Right forelimb (tissue), 1 donor: ENCODE data around the gene FLAD1.

Source experiments
- DNase-seq: peaks from one replicate; pipeline ENCODE4 v3.0.0-alpha.2; 2018

Gene FLAD1

GRCh38 chr1:155018617-155019348 is 35.6 kb downstream of the FLAD1 start:
- DNase-seq: no peak

GRCh38 chr1:155019377-155020245 is 36.5 kb downstream of the FLAD1 start:
- no peak for DNase-seq

- DNase-seq: no peak
These were observed 39.2 kb downstream of the FLAD1 start for GRCh38 chr1:155022136-155022926.

DNA sequence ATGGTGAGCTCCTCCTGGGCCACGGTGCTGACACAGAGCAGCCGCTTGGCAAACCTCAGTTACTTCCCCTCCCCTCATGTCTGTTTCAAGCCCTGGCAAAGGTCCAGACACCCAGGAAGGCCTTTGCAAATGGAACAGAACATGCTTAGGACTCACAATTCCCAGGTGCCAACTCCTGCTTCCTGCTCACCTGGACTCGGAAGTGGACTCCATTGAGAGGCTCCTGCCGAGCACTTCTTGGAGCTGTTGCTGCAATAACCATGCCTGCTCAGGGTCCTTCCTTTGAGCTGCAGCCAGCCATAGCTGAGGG is 39.7 kb downstream of the FLAD1 start:
- no peak for DNase-seq

GRCh38 chr1:155023627-155024026 is 40.5 kb downstream of the FLAD1 start:
- no peak for DNase-seq

- no peak for DNase-seq
These were observed 41.2 kb downstream of the FLAD1 start for GRCh38 chr1:155024315-155024714.

GRCh38 chr1:155026154-155026553 is 43.0 kb downstream of the FLAD1 start:
- DNase-seq: no peak

- DNase-seq: no peak
These were observed 43.4 kb downstream of the FLAD1 start for GRCh38 chr1:155026588-155026987.

DNA sequence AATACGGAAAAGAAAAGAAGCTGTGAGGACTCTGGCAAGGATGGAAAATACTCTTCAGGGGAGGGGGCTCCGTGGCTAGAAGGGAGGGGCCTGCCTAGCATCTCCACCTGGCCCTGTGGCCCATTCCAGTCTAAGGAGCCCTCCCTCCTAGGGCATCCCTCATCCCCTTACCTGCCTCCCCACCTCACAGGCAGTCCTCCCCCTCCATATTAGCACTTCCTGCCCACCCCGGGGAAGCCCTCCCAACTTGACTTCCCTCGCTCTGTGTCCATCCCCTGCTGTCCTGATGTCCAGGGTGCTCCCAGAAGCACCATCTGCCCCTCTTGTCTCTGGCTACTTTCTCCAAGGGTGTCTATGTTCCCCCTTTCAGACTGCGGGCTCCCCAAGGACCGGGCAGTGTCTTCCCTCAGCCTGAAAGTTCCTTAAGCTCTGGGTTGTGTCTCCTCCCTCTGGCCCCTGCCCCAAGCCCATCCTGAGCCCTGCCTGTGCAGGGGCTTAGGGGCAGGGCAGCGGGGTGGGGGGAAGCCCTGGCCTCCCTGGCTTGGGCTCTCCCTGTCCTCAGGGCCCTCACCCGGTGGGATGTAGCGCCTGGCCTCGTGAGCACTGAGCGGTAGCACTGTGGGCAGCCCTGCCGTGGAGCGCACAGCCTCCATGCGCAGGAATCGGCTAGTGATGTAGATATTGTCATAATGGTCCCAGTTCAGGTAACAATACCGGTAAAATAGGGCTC is 46.5 kb downstream of the FLAD1 start:
- DNase-seq: no peak

- no peak for DNase-seq
These were observed 47.2 kb downstream of the FLAD1 start for GRCh38 chr1:155030243-155030795.

DNA sequence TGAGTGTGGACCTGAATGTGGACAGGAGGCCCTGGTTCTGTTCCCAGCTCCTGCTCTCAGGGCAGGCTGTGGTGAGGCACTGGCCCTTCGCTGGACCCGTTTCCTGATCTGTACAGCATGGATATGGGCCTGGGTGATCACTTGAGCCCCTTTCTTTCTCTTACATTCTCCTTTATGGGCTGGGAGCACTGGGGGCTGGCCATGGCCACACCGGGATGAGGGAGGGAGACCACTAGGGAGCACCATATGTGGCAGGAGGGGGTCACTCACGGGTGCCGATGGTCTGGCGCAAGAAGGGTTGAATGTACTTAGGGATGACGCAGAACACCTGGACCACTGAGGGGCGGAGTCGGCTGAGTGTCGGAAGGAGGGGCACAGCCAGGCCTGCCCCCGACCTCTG is 47.8 kb downstream of the FLAD1 start:
- DNase-seq: no peak

DNA sequence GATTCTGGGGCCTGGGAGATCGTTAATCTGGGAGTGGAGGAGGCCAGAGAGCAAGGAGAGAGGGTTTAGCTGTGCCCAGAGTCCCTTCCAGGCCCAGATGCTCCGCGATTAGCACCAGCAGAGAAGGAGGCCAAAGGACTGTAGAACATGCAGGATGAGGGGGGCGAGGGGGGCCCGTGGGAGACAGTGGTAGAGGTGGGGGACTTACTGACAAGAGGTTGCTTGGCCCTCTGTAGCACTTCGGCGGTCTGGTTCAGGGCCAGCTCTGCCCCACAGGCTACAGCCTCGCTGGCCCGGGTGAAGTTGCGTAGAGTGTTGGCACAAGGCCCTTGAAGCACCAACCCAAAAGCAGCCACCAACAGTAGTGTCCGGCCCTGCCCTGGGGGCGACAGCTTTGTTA is 49.7 kb downstream of the FLAD1 start:
- no peak for DNase-seq

DNA sequence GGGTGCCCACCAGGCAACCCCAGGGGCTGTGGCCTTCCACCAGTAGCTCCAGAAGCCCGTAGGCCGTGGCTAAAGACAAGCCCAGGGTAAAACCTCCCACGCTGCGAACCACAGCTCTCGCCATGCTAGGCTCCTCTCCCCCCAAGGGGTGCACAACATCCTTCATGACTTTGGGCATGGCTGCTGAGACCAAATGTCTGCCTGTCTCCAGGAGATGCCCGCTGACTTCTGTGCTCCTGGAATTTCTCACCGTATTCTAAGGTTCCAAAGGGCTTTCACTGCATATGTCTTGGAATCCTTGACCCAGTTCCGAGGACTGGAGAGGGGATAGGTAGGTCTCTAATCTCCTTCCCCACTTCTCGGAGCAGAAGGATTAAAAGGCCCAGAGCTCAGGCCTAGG is 50.4 kb downstream of the FLAD1 start, which contains the start of the genes DCST1 and DCST2:
TSS of gene DCST1 (plus strand) at position 301 of the 400 bp plus-strand sequence. CDS start 213 bp downstream, outside the sequence.
TSS of gene DCST2 (minus strand) at position 258 of the 400 bp plus-strand sequence. CDS start at position 178, 80 bp downstream.
- DNase-seq: no peak

DNA sequence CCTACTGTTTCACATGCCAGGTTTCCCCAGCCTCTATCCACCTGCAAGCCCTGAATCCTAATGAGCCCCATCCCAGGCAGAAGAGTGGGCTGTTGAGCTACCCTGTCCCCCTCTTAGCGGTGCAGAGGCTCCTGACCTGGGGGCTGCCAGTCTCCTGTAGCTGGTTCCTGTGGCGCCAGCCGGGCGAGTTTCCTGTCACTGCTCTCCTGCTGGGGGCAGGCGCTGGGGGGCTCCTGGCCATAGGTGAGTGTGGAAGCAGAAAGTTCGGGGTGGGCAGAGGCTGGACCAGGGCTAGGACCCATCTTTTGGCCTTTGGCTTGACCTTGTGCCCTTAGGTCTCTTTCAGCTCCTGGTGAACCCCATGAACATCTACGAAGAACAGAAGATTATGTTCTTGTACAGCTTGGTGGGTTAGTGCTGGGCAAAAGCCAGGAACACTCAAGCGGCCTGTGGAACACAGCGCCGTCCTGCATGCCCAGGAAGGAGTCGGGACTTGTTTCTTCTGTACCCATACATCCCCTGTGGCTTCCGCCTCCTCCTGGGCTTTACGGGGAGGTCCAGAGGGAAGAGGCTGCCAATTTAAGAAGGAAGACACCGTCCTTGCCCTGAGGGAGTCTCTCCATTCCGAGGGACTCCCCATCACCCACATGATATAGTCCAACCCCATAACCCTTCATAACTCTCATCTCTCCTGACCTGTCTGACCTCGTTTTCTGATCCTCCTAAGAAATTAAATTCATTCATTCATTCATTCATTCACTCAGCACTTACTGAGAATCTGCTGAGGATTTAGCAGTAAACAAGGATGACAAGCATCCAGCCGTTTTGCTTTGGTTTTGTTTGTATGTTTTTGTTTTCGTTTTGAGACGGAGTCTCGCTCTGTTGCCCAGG is 51.4 kb downstream of the FLAD1 start:
- DNase-seq: no peak

DNA sequence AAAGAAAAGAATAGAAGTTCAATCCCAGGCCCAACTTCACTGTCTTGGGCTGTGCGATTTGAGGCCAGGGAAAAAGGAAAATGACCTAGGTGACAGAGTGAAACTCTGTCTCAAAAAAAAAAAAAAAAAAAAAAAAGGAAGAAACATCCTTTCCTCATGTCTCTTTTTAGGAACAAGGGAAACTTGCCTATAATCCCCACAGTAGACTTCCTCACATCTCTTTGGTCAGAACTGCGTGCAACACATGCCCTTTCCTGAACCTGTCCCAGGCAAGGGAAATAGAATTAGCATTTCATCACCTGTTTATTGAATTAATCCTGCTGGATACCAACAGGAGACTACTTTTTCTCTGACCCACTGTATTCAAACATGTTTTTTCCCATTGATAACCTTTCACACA is 52.8 kb downstream of the FLAD1 start:
- DNase-seq: no peak

DNA sequence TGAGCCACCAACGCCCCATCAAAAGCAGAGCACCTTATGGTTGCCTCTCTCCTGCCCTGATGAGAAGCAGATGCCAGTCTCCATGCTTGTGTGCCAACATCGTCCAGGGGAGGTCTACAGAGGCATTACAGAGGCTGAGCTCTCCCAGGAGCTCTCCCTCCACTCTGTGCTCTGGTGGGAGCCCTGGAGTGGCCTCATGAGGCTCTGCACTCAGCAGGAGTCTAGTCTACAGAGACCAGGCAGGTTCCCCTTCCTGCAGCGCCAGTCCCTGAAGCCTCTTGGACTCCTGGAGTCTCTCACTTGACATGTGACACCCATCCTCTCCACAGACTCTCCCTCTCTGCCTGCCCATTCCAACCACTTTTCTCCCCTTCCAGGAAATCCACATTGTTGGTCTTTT is 53.9 kb downstream of the FLAD1 start:
- DNase-seq: no peak

GRCh38 chr1:155037851-155038441 is 54.8 kb downstream of the FLAD1 start:
- no peak for DNase-seq

GRCh38 chr1:155038602-155039307 is 55.6 kb downstream of the FLAD1 start:
- DNase-seq: no peak

DNA sequence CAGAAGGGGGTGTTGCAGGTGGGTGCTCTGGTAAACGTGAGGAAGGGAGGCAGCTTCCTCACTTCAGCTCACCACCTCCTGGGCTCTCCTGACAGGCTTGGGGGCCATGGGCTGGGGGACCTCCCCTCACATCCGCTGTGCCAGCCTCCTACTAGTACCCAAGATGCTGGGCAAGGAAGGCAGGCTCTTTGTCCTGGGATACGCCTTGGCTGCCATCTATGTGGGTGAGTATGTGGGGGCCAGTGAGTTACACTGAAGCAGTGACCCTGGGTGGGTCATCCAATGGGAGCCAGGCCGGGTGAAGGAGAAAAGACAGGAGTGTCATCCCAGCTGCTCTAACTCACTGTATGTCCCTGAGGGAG is 56.1 kb downstream of the FLAD1 start:
- DNase-seq: no peak
